ENCODE results near the gene ZNF319. TPM values are rescaled to one million over a fixed set of nuclear protein-coding genes. Genes with fewer than 3 reads are reported as not detected.

ZNF319 gene
- polyA plus RNA-seq, 4 donors: 10.4 to 12.3 (median 11.4) TPM

DNA sequence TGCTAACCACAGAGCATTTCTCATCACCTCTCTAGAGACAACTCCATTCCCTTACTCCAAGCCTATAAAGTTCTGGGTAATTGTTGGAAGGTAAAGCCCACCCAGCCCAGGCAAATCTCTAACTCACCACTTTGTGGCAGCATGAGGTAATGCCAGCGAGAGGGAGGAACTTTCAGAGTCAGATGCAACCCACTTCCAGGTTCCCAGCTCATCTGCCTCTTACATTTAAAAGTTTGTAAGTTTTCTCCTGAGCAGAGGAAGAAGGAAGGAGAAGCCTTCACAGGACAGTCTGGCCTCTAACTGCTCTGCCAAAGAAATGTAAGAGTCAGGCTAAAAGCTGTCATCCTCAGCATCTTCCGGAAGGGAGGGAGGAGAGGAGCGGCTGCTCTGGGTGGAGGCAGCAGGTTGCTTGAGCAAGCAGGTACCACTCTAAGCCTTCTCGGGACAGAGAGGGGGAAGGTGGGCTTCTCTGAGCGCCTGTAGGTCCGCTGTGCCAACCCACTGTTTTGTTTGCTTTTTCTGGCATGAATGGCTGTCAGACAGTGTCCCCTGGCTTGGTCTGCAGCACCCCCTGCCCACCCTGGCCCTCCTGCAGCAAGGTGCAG, 1.0 kb downstream of the ZNF319 start:
- no peak for DNase-seq (ENCODE audit: low read depth in 4 of 4, low spot score in 3 of 4)

DNA sequence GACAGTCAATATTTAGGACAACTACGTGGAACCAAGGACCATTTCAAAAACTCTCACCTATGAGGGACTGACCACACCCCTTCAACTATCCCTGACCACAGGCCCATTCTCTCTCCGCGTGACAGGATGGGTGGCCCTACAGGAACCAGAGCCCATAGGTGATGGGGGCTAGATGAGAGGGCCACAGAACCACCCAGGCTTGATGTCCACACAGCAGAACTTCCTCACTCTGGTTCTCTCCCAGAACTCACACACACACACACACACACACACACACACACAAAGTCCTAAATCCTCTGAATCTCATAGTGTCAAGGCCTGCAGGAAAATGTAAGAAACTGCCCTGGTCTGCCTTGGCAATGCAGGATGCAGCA, 1.5 kb downstream of the ZNF319 start:
- no peak for DNase-seq (ENCODE audit: low read depth in 4 of 4, low spot score in 3 of 4)

DNA sequence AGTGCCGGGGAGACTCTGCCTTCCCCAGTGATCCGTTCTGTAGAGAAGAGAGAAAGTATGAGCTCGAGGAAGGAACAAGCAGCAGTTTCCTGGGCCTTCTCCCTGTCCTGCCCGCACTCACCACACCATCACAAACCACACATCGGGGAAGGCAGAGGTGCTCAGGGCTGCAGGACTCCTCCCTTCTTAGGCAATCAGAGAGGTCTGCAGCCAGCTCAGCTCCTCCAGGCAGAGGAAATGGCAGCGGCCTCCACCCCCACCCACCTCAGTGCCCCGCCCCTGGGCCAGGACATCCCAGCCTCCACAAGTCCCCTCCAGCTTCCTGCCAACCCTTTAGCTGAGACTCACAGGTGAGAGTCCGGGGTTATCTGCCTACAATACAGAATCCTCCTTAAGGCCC, 2.0 kb downstream of the ZNF319 start:
- no peak for DNase-seq (ENCODE audit: low read depth in 4 of 4, low spot score in 3 of 4)

DNA sequence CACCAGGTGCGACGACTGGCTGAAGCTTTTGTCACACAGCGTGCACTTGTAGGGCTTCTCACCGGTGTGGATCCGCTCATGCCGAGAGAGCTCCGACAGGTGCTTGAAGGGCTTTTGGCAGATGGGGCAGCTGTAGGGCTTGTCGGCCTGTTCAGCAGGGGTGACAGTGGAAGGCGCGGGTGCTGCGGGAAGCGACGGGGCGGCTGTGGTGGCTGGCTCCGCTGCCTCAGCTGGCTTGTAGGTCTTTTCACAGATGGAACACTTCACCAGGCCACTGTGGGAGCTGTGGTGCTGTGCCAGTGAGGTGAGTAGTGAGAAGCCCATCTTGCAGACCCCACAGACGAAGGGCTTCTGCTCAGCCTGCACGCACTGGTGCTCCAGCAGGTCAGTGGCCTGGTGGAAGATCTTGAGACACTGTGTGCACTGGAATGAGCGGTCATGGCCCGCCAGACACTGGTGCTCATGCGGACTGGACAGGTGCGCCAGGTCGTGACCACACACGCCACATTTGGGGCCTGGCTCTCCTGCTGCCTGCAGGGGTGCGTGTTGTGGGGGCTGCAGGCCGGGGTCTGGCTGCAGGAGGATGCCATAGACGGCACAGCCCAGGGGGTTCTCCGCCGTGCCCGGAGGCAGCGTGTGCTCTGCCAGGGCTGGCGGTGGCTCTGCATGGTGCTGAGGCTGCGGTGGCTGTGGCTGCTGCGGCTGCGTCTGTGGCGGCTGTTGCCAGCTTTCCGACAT, 2.8 kb downstream of the ZNF319 start:
- no peak for DNase-seq (ENCODE audit: low read depth in 4 of 4, low spot score in 3 of 4)

DNA sequence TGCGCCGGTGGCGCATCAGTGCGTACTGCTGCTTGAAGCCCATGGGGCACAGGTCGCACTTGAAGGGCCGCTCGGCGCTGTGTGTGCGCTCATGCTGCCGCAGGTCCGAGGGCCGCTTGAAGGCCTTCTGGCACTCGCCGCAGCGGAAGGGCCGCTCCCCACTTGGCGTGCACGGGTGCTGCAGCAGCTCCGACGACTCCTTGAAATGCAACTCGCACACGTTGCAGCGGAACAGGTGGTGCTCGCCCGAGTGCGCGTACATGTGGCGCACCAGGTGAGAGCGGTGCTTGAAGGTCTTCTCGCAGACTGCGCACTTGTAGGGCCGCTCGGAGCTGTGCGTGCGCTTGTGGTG, 3.3 kb downstream of the ZNF319 start:
- DNase-seq (ENCODE audit: low read depth in 4 of 4, low spot score in 3 of 4): no peak

DNA sequence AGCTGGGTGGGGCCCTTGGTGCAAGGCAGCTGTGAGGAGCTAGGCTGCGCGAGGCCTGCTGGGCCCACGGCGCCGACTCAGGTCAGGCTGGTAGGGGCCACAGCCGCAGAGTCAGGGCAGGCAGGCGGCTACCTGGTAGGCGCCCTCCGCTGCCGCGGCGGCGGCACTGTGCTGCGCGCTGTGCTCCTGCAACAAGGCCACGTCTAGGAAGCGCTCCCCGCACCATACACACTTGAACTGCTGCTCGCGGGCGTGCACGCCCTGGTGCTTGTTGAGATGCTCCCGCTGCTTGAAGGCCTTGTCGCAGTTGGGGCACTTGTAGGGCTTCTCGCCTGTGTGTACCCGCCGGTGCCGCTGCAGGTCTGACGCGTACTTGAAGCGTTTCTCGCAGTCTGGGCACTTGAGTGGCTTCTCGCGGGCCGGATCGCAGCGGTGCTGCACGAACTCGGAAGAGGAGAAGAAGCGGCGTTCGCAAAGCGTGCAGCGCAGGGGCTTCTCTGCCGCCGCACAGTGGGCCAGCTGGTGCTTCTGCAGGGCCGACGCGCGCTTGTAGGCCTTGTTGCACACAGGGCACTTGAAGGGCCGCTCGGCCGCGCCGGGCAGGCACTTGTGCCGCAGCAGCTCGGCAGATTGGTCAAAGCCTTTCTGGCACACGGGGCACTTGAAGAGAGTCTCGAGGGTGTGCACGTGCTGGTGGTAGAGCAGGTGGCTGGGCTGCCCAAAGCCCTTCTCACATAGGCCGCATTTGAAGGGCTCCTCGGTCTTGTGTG, 3.9 kb downstream of the ZNF319 start:
- no peak for DNase-seq (ENCODE audit: low read depth in 4 of 4, low spot score in 3 of 4)

DNA sequence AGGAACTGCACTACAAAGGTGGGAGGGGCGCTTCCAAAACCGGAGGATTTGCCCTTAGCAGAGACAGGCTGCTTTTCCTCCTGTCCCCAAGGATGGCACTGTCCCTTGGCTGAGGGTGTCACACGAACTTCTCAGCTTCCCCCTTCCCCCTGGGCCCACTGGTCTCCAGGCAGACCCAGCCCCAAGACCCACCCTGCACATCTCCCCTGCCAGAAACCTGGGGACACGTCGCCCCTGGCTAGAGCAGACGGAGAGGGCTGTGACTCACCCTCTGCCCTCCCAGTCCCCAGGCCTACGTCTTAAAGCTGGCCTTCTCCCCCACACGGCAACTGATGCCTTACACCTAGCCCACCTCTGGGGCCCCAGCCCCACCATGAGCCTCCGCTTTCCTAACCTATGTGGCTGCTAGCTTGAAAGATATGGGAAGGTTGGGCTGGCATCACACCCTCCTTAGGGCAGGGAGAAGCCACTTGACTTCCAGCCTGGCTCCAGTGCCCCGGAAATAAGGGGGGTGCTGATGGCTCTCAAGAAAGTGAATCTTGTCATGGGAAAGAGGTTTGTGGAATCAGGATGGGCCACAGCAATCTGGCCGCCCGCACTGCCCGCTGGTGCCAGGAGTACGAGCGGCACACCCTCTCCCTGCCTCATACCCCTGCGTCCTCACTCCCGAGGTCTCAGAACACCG, 4.6 kb downstream of the ZNF319 start:
- no peak for DNase-seq (ENCODE audit: low read depth in 4 of 4, low spot score in 3 of 4)

DNA sequence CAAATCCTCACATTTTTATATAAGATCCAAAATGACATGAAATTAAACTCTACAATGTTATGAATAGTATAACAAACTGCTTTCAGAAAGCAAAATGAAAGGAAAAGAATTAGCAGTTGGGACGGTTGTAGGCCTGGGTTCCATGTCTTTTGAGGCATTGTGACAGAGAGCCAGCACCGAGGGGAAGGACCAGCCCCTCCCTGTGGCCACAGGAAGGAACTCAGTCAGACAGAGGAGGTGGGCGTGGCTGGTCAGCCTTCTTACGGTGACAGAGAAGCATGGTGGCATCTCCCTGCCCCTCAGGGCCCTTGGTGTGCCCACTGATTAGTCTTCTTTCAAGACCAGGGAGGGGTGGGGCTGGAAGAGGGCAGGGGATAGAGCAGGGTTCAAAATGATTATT, 5.7 kb downstream of the ZNF319 start:
- no peak for DNase-seq (ENCODE audit: low read depth in 4 of 4, low spot score in 3 of 4)

DNA sequence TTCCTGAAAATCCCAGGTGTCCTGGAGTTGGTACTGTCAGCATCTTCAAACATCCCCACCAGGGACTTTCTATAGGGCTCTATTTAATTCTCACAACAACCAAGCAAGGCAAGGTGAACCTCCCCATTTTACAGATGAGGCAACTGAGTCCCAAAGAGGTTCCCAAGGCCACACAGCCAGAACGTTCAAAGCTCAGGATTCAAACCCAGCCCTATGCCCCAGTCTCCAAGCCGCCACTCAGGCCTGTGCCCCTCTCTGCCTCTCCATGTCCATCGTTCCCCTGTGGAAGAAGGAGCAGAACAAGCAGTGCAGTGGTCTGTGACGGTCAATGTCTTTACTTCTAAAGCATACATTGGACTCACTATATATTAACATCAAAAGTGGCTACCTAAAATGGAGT, 6.1 kb downstream of the ZNF319 start:
- no peak for DNase-seq (ENCODE audit: low read depth in 4 of 4, low spot score in 3 of 4)

DNA sequence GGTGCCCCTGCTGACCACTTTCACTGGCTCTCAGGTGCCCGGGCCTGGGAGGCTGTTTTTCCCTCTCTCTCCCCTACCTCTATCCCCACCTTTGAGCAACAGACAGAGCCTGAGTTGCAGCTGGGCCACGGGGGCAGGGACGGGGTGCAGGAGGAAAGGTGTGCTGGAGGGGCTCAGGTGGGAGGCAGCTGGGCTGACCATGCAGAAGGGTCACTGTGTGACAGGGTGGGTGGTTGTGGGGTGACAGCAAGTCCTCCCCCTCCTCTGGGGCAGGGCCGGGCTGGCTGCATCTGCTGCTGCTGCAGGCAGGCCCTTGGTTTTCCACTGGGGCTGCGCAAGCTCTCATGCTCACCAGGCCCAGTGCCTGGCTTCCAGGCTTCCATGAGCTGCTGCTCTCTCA, 6.6 kb downstream of the ZNF319 start:
- DNase-seq (ENCODE audit: low read depth in 4 of 4, low spot score in 3 of 4): no peak

DNA sequence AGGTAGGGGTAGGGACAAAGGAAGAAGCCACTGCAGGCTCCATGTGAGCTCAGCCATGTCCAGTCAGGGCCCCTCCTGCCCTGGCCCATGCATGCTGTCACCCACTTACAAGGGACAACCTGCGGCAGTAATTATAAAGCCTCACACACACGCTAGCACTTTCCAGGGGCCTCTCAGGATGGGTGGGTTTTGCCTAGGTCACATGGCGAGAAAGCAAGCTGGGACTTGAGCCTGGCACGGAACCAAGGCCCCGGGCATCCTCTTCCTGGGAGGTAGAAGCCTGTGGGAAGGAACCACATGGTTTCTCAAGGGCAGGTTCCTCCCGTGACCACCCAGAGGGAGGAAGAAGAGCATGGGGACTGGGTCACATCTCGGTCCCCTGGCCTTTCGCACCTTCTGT, 7.0 kb downstream of the ZNF319 start:
- DNase-seq (ENCODE audit: low read depth in 4 of 4, low spot score in 3 of 4): no peak

DNA sequence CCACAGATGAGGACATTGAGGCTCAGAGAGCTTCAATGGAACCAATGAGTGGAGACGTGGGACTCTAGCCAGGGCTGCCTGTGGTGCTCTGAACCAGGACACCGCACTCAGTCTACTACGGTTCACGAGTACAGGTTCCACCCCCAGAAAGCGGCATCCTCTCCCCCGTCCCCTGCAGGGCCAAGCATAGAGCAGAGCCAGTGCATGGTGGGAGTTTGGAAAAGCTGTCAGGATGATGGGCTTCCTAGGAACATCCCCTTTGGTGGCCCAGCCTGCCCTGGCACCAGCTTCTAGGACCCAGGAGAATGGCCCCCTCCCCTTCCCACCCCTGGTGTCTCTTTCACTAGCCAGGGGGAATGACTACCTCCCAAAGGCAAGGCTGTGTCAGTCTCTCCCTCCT, 8.4 kb downstream of the ZNF319 start:
- no peak for DNase-seq (ENCODE audit: low read depth in 4 of 4, low spot score in 3 of 4)

DNA sequence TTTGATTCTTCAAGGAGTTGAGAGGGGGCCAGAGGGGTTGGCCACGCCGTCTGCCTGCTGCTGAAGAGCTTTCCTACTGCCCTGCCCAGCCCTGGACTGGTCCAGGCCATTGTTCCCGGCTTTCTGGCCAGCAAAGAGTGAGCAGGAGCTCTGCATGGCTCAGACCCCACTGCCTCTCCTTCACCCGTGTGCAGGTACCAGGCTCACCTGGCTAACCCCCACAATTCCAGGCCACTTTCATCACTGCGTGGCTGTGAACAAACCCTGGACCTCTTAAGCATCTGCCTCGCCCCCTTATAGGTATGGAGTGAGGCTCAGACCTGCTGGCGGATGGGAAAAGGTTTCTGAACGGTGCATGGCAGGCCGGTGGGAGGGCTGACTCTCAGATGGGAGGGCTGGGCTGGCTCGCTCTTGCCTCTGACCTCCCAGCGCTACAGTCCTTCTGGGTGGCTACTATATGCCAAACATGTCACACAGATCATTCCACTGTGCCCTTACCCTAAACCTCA, 8.9 kb downstream of the ZNF319 start:
- no peak for DNase-seq (ENCODE audit: low read depth in 4 of 4, low spot score in 3 of 4)

DNA sequence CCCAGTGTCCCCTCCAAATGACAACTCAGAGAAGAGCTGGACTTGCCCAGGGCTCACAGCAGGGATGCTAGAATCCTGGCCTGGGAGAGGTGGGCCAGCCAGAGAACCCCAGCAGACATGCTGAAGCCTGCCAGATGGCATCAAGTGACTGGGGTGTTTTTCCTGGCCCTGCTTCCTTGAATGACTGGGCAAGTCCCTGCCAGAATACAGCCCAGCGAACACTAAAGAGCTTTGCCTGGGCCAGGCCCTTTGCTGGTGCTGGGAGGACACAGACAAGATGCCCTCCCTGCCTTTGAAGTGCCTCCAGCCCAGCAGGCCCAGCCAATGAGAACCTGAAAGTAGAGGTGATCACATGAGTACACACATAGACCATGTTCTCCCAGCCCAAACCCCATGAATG, 11.5 kb downstream of the ZNF319 start:
- no peak for DNase-seq (ENCODE audit: low read depth in 4 of 4, low spot score in 3 of 4)

DNA sequence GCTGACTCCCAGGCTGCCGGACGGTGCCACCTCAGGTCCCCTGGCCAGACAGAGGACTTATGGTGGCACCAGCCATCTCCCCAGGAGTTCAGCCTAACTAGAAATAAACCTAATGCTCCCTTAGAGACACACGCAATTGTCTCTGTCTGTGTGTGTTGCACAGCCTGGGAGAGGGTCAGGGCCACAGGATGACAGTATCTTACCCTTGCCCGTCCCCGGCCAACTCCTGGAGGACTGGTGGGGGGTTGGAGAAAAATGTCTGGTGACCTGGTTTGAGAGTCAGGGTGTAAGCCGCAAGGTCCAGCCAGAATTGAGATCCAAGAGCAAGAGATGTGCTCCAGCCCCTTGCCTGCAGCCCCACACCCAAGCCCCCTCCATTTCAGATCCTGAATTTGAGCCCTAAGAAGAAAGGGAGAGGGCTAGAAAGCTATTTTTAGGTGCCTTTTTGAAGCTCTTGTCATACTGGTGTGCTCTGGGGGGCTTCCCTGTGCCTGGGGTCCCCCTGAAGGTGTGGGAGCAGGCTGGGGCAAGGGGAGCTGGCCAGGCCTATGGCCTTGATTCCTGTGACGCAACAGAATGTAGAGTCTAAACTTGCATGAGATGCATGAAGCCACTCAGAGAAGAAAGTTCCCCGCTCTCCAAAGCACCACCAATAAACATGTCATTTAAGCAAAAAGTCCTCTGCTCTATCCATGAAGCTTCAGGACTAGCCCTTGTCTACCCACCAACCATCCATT, 12.9 kb downstream of the ZNF319 start:
- no peak for DNase-seq (ENCODE audit: low read depth in 4 of 4, low spot score in 3 of 4)

DNA sequence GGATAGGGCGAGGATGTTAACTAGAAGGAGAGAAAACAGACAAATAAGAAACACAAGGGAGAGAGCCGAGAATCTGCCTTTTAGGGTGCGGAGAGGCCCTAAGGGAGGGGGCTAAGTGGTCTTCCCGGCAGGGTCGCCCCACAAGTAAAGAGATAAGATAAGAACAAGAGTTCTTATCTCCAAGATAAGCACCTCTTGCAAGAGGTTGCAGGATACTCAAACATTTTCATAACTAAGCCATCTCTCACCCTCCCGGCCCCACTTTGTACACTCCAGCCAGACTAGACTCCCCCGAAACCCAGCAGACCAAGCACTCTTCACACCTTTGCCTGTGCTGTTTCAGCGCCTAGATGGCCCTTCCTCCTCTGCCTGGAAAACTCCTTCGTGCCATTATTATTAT, 14.3 kb downstream of the ZNF319 start:
- DNase-seq (ENCODE audit: low read depth in 4 of 4, low spot score in 3 of 4): no peak

DNA sequence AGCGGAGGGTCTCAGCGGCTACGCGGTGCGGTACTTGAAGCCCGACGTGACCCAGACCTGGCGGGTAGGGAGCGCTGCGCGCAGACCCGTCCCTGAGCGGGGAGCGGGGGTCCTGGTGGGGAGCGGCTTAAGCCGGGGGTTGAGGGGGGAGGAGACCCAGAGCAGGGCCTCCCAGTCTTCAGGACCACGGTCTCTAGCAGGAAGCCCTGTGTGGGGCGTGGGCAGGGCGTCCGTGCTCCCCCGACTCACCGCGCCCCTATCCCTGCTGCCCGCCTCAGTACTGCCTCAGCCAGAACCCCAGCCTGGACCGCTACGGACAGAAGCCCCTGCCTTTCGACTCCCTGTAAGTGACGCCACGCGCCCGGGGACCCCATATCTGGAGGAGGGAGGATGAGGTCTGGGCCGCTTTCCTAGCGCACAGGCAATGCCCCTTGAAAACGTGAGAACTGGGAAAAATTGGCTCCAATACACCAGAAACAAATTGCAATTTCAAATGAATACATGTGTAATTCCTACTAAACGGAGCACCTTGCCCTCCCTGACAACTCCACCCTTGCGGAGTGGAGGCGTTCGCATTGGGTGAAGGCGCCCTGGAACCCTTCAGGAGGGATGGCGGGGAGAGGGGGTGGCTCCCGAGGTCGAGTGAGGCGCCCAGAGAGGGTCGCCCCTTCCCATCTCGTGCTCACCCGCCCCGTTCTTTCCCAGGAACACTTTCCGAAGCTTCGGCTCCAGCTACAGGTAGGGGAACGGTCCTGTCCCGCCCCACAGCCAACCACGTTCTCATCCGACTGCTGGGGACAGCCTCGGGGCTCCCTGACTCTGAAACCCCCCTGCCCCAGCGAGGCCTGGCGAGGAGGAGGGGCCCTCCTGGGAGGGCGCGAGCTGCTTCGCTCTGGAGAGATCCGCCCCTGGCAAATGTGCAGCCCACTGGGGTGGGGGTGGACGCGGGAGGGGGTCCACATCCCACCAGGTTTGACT, 15.0 kb downstream of the ZNF319 start:
- no peak for DNase-seq (ENCODE audit: low read depth in 4 of 4, low spot score in 3 of 4)

DNA sequence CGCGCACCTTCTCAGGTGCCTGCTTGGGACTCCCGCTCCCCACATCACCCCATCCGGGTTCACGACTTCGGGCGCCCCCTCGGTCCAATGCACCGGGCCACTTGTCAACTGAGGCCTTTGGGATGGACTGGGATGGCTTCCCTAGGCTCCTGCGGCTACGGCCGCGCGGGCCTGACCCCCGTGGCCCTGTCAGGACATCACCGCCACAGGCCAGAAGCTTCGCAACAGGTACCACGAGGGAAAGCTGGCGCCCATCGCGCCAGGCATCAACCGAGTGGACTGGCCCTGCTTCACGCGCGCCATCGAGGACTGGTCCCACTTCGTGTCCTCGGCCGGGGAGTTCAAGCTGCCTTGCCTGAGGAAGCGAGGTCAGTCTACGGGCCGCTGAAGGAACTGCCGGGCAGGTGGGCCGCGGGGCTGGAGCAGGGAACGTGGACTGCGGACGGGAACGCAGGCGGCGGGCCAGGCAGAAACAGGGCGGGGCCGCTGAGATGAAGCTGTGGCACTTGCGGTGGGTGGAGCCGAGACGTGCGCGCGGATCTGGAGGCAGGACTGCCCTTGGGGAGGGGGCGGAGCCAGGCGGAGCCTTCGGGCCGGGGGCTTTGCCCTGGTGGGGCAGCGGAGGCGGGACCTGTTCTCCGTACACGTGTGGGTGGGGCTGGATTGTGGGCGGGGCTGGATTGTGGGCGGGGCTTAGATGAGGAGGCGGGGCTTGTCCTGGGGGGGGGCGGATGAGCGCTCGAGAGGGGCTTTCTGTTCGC, 15.8 kb downstream of the ZNF319 start:
- DNase-seq (ENCODE audit: low read depth in 4 of 4, low spot score in 3 of 4): peak; percentile 45 to 71 (median 66)

DNA sequence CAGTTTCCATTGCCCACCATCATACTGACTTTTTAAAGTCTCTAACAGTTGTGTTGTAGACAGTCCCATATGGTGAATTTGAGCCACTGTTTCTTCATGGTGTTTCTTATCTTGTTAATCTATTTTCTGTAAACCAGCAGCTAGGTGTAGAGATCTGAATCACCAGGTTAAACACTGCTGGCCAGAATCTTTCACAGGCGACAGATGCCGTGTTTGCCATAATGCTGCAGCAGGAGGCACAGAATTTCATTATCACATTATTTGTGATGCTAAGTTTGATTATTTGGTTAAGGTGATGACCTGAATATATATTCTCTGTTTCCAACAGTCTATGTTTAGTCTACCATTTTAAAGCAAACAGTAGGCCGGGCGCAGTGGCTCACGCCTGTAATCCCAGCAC, 18.1 kb downstream of the ZNF319 start:
- DNase-seq (ENCODE audit: low read depth in 4 of 4, low spot score in 3 of 4): no peak
